ENCODE data around the gene USP13.
"Not testable (repeated sequence)": the region's sequence is repeated elsewhere in the genome, so short reads cannot be mapped to it uniquely, and the experiment has no call there.

Gene USP13

GRCh38 chr3:179668429-179668828 lies 15.6 kb downstream of the USP13 start:
- H3K9me3 ChIP-seq (ENCODE audit: low read length) = no peaks in the 10 kb centered on the region
- peaks cover 3% of the 10 kb centered on the region for H3K4me1 ChIP-seq (ENCODE audit: insufficient read depth, low read length)
- no peak overlapping the region for H3K4me3 ChIP-seq (ENCODE audit: low read length)
- no peaks in the 10 kb centered on the region for H3K36me3 ChIP-seq (ENCODE audit: insufficient read depth, low read length)
- no peak overlapping the region for H2AFZ ChIP-seq (ENCODE audit: low read depth, low read length)
- H3K27me3 ChIP-seq (ENCODE audit: insufficient read depth, low read length) = no peaks in the 10 kb centered on the region

GRCh38 chr3:179670311-179670710 lies 17.5 kb downstream of the USP13 start:
- Histone ChIP-seq H2AFZ (ENCODE audit: low read depth, low read length) (no peak overlapping the region), H3K4me1 (ENCODE audit: insufficient read depth, low read length) (peaks cover 3% of the 10 kb centered on the region), H3K9me3 (ENCODE audit: low read length) (no peaks in the 10 kb centered on the region), H3K27me3 (ENCODE audit: insufficient read depth, low read length) (no peaks in the 10 kb centered on the region), H3K36me3 (ENCODE audit: insufficient read depth, low read length) (no peaks in the 10 kb centered on the region), H3K4me3 (ENCODE audit: low read length) (no peak overlapping the region)

- Histone ChIP-seq H3K36me3 (ENCODE audit: insufficient read depth, low read length) (no peaks in the 10 kb centered on the region), H3K9me3 (ENCODE audit: low read length) (no peaks in the 10 kb centered on the region), H3K4me3 (ENCODE audit: low read length) (no peak overlapping the region), H3K4me1 (ENCODE audit: insufficient read depth, low read length) (peaks cover 3% of the 10 kb centered on the region), H3K27me3 (ENCODE audit: insufficient read depth, low read length) (no peaks in the 10 kb centered on the region), H2AFZ (ENCODE audit: low read depth, low read length) (no peak overlapping the region)
Measured at GRCh38 chr3:179671309-179671708, 18.5 kb downstream of the USP13 start.

GRCh38 chr3:179671747-179672242 lies 19.0 kb downstream of the USP13 start:
- Histone ChIP-seq H3K9me3 (ENCODE audit: low read length) (no peaks in the 10 kb centered on the region), H3K4me3 (ENCODE audit: low read length) (no peak overlapping the region), H3K27me3 (ENCODE audit: insufficient read depth, low read length) (no peaks in the 10 kb centered on the region), H3K4me1 (ENCODE audit: insufficient read depth, low read length) (peaks cover 3% of the 10 kb centered on the region), H3K36me3 (ENCODE audit: insufficient read depth, low read length) (no peaks in the 10 kb centered on the region), H2AFZ (ENCODE audit: low read depth, low read length) (no peak overlapping the region)

GRCh38 chr3:179672918-179673317 lies 20.1 kb downstream of the USP13 start:
- H2AFZ ChIP-seq (ENCODE audit: low read depth, low read length) = no peak overlapping the region
- H3K27me3 ChIP-seq (ENCODE audit: insufficient read depth, low read length) = no peaks in the 10 kb centered on the region
- H3K9me3 ChIP-seq (ENCODE audit: low read length) = no peaks in the 10 kb centered on the region
- H3K4me3 ChIP-seq (ENCODE audit: low read length) = no peak overlapping the region
- no peaks in the 10 kb centered on the region for H3K36me3 ChIP-seq (ENCODE audit: insufficient read depth, low read length)
- H3K4me1 ChIP-seq (ENCODE audit: insufficient read depth, low read length) = peaks cover 3% of the 10 kb centered on the region

- Histone ChIP-seq H3K27me3 (ENCODE audit: insufficient read depth, low read length) (no peaks in the 10 kb centered on the region), H2AFZ (ENCODE audit: low read depth, low read length) (no peak overlapping the region), H3K36me3 (ENCODE audit: insufficient read depth, low read length) (no peaks in the 10 kb centered on the region), H3K4me1 (ENCODE audit: insufficient read depth, low read length) (peaks cover 3% of the 10 kb centered on the region), H3K4me3 (ENCODE audit: low read length) (no peak overlapping the region), H3K9me3 (ENCODE audit: low read length) (no peaks in the 10 kb centered on the region)
Measured at GRCh38 chr3:179673523-179673922, 20.7 kb downstream of the USP13 start.

- peaks cover 3% of the 10 kb centered on the region for H3K4me1 ChIP-seq (ENCODE audit: insufficient read depth, low read length)
- H3K36me3 ChIP-seq (ENCODE audit: insufficient read depth, low read length) = no peaks in the 10 kb centered on the region
- H3K9me3 ChIP-seq (ENCODE audit: low read length) = no peaks in the 10 kb centered on the region
- H3K27me3 ChIP-seq (ENCODE audit: insufficient read depth, low read length) = no peaks in the 10 kb centered on the region
- no peak overlapping the region for H2AFZ ChIP-seq (ENCODE audit: low read depth, low read length)
- no peak overlapping the region for H3K4me3 ChIP-seq (ENCODE audit: low read length)
Measured at GRCh38 chr3:179676081-179676480, 23.2 kb downstream of the USP13 start.

GRCh38 chr3:179677884-179678283 lies 25.0 kb downstream of the USP13 start:
- Histone ChIP-seq H3K27me3 (ENCODE audit: insufficient read depth, low read length) (no peaks in the 10 kb centered on the region), H3K4me3 (ENCODE audit: low read length) (no peak overlapping the region), H2AFZ (ENCODE audit: low read depth, low read length) (no peak overlapping the region), H3K36me3 (ENCODE audit: insufficient read depth, low read length) (no peaks in the 10 kb centered on the region), H3K4me1 (ENCODE audit: insufficient read depth, low read length) (peaks cover 1% of the 10 kb centered on the region), H3K9me3 (ENCODE audit: low read length) (no peaks in the 10 kb centered on the region)

GRCh38 chr3:179681492-179682263 lies 28.8 kb downstream of the USP13 start:
- H3K36me3 ChIP-seq (ENCODE audit: insufficient read depth, low read length) = peaks cover 11% of the 10 kb centered on the region
- no peak overlapping the region for H3K4me3 ChIP-seq (ENCODE audit: low read length)

GRCh38 chr3:179682426-179683080 lies 29.7 kb downstream of the USP13 start:
- Histone ChIP-seq H3K9me3 (ENCODE audit: low read length) (no peaks in the 10 kb centered on the region), H3K36me3 (ENCODE audit: insufficient read depth, low read length) (peaks cover 13% of the 10 kb centered on the region), H2AFZ (ENCODE audit: low read depth, low read length) (no peak overlapping the region), H3K27me3 (ENCODE audit: insufficient read depth, low read length) (no peaks in the 10 kb centered on the region), H3K4me1 (ENCODE audit: insufficient read depth, low read length) (no peaks in the 10 kb centered on the region), H3K4me3 (ENCODE audit: low read length) (no peak overlapping the region)

More at GRCh38 chr3:179681492-179682263, 28.8 kb downstream of the USP13 start:
- Histone ChIP-seq H3K27me3 (ENCODE audit: insufficient read depth, low read length) (no peaks in the 10 kb centered on the region), H2AFZ (ENCODE audit: low read depth, low read length) (no peak overlapping the region), H3K9me3 (ENCODE audit: low read length) (no peaks in the 10 kb centered on the region), H3K4me1 (ENCODE audit: insufficient read depth, low read length) (no peaks in the 10 kb centered on the region)

- H3K9me3 ChIP-seq (ENCODE audit: low read length) = not testable (repeated sequence)
Measured at GRCh38 chr3:179683286-179683685, 30.4 kb downstream of the USP13 start.

GRCh38 chr3:179687967-179688535 lies 35.2 kb downstream of the USP13 start:
- H2AFZ ChIP-seq (ENCODE audit: low read depth, low read length) = no peak overlapping the region
- no peak overlapping the region for H3K4me3 ChIP-seq (ENCODE audit: low read length)
- no peaks in the 10 kb centered on the region for H3K27me3 ChIP-seq (ENCODE audit: insufficient read depth, low read length)
- H3K36me3 ChIP-seq (ENCODE audit: insufficient read depth, low read length) = peaks cover 27% of the 10 kb centered on the region
- H3K9me3 ChIP-seq (ENCODE audit: low read length) = no peaks in the 10 kb centered on the region
- H3K4me1 ChIP-seq (ENCODE audit: insufficient read depth, low read length) = no peaks in the 10 kb centered on the region

More at GRCh38 chr3:179683286-179683685, 30.4 kb downstream of the USP13 start:
- peaks cover 13% of the 10 kb centered on the region for H3K36me3 ChIP-seq (ENCODE audit: insufficient read depth, low read length)
- H3K4me1 ChIP-seq (ENCODE audit: insufficient read depth, low read length); H2AFZ ChIP-seq (ENCODE audit: low read depth, low read length); H3K4me3 ChIP-seq (ENCODE audit: low read length); H3K27me3 ChIP-seq (ENCODE audit: insufficient read depth, low read length): not testable (repeated sequence)

- Histone ChIP-seq H2AFZ (ENCODE audit: low read depth, low read length) (no peak overlapping the region), H3K4me3 (ENCODE audit: low read length) (no peak overlapping the region), H3K27me3 (ENCODE audit: insufficient read depth, low read length) (no peaks in the 10 kb centered on the region)
Measured at GRCh38 chr3:179688850-179689249, 36.0 kb downstream of the USP13 start.

More at GRCh38 chr3:179688850-179689249, 36.0 kb downstream of the USP13 start:
- no peaks in the 10 kb centered on the region for H3K9me3 ChIP-seq (ENCODE audit: low read length)
- no peaks in the 10 kb centered on the region for H3K4me1 ChIP-seq (ENCODE audit: insufficient read depth, low read length)
- peaks cover 30% of the 10 kb centered on the region for H3K36me3 ChIP-seq (ENCODE audit: insufficient read depth, low read length)

Measured in neuron (in vitro differentiated cells).